K562 (cell line): ENCODE measurements around the gene TBC1D2. TPM values are rescaled to one million over a fixed set of nuclear protein-coding genes. Genes with fewer than 3 reads are reported as not detected.

ENCODE experiments used
- ATAC-seq: fragments of 200-7000 bp; cut with Tn5 transposase; 3 replicates; pipeline ENCODE4 v1.9.1; 2020; ENCODE audit warnings: moderate library complexity
- BruUV-seq: library from RNA; stranded (reverse); fragments of 400-500 nt; replicated peaks from 2 replicates; lab custom pipeline; 2021; lab: Mats Ljungman, UMichigan
- CTCF ChIA-PET: fragments of 300-600 bp; formaldehyde crosslinking; extraction: SDS; loops from one replicate; lab custom pipeline; 2021; ENCODE audit warnings: low intra/inter-chr PET ratio; lab: Yijun Ruan, JAX
- POLR2A ChIA-PET: fragments of 300-600, 350-650 bp; sonication (Branson Sonifier 250); formaldehyde crosslinking; extraction: SDS; loops from one replicate; lab custom pipeline; 2021; ENCODE audit warnings: antibody characterized with exemption, inconsistent platforms; lab: Yijun Ruan, JAX
- DNase-seq, 4 experiments: peaks; one replicate each; pipeline versions ENCODE4 v3.0.0 to v3.0.0-alpha.2; 2011 to 2018; ENCODE audit warnings: low spot score in 3 of 4, mixed read lengths in 3 of 4; ENCODE audit errors: extremely low read depth in 1 of 4
- FAIRE-seq: peaks from 2 replicates; lab custom pipeline; 2011; peaks lifted over from hg19 to GRCh38; lab: Jason Lieb, UNC
- H2AFZ ChIP-seq: 2 replicates; pipeline ENCODE4 v1.6.0; 2011; ENCODE audit warnings: low read depth, low read length, control low read depth, inconsistent platforms
- H3K27ac ChIP-seq: fragments of 200-600 bp; 3 replicates; pipeline ENCODE4 v1.8.0; 2011; ENCODE audit warnings: low read depth, mild to moderate bottlenecking, control low read depth, inconsistent platforms, low read length, moderate library complexity, mixed read lengths; ENCODE audit errors: extremely low read depth
- H3K27me3 ChIP-seq, 2 experiments: fragments of 300-600 bp in 1 of 2; 2 replicates in 1 of 2; 3 replicates in 1 of 2; pipeline versions ENCODE4 v1.6.0 to v1.8.0; 2011; ENCODE audit warnings: inconsistent platforms in 2 of 2, low read length in 2 of 2, mild to moderate bottlenecking in 1 of 2, mixed read lengths in 1 of 2, moderate library complexity in 1 of 2; ENCODE audit not compliant: control insufficient read depth in 2 of 2, insufficient read depth in 2 of 2
- H3K36me3 ChIP-seq: fragments of 300-600 bp; 3 replicates; pipeline ENCODE4 v1.8.0; 2011; ENCODE audit warnings: mild to moderate bottlenecking, low read length, inconsistent platforms; ENCODE audit not compliant: control insufficient read depth, insufficient read depth
- H3K4me1 ChIP-seq, 2 experiments: fragments of 200-600 bp in 1 of 2; replicated peaks in 1 of 2; 2 replicates in 1 of 2; 3 replicates in 1 of 2; pipeline versions ENCODE4 v1.5.1 to v1.8.0; 2011; ENCODE audit warnings: inconsistent platforms in 2 of 2, low read length in 2 of 2, mild to moderate bottlenecking in 1 of 2, mixed read lengths in 1 of 2, moderate library complexity in 1 of 2; ENCODE audit not compliant: control insufficient read depth in 2 of 2, insufficient read depth in 2 of 2
- H3K4me2 ChIP-seq: 2 replicates; pipeline ENCODE4 v1.6.1; 2011; ENCODE audit warnings: low read length, control low read depth, inconsistent platforms, mixed read lengths; ENCODE audit not compliant: insufficient read depth
- H3K4me3 ChIP-seq: fragments of 200-600 bp; sonication (generic), shearing (Covaris generic); 2 replicates; pipeline ENCODE4 v1.5.1; 2016; ENCODE audit warnings: control low read depth, inconsistent platforms
- H3K79me2 ChIP-seq: fragments of 200-600 bp; 3 replicates; pipeline ENCODE4 v1.8.0; 2011; ENCODE audit warnings: low read length, inconsistent platforms; ENCODE audit not compliant: control insufficient read depth, insufficient read depth
- H3K9ac ChIP-seq, 2 experiments: 2 replicates each; pipeline versions ENCODE4 v1.6.0 to v1.6.1; 2011; ENCODE audit warnings: low read depth in 2 of 2, low read length in 2 of 2, control low read depth in 1 of 2, inconsistent platforms in 1 of 2, mild to moderate bottlenecking in 1 of 2, mixed read lengths in 1 of 2; ENCODE audit not compliant: insufficient read depth in 1 of 2
- H3K9me1 ChIP-seq: one replicate; pipeline ENCODE4 v1.6.0; 2011; ENCODE audit warnings: inconsistent platforms, mild to moderate bottlenecking, low read length, moderate library complexity; ENCODE audit not compliant: control insufficient read depth, insufficient read depth
- H3K9me3 ChIP-seq: replicated peaks from 2 replicates; pipeline ENCODE4 v1.5.1; 2011; ENCODE audit warnings: low read depth, low read length, inconsistent platforms; ENCODE audit not compliant: control insufficient read depth, insufficient read depth
- H4K20me1 ChIP-seq: replicated peaks from 2 replicates; pipeline ENCODE4 v1.6.1; 2011; ENCODE audit warnings: low read length, inconsistent platforms, mixed read lengths; ENCODE audit not compliant: control insufficient read depth, insufficient read depth
- NFIC ChIP-seq: fragments of 450-650 bp; IDR thresholded peaks from 2 replicates; pipeline ENCODE4 v1.6.1; 2017; ENCODE audit warnings: mild to moderate bottlenecking, inconsistent platforms
- WGBS: fragments of 100-300 bp; shearing (Covaris generic); methylation state at CpG from one replicate; pipeline ENCODE4 v1.1.6; 2016; ENCODE audit warnings: low coverage, mixed read lengths; ENCODE audit not compliant: insufficient coverage; ENCODE audit errors: missing lambda C conversion rate; 5-methylcytosine and 5-hydroxymethylcytosine counted together
- in situ Hi-C: fragments of 300-500 bp; cut with MboI; formaldehyde crosslinking; loops from 4 replicates; pipeline ENCODE4 v1.15.0; 2018; ENCODE audit warnings: inconsistent platforms, mixed read lengths
- intact Hi-C: fragments of 100-400 bp; cut with micrococcal nuclease; formaldehyde crosslinking; loops from 2 replicates; pipeline ENCODE4 v1.14.2; 2022
- polyA plus RNA-seq, 8 experiments: library from polyadenylated mRNA; depleted of rRNA in 4 of 8; stranded (reverse) in 5 of 8; unstranded in 3 of 8; fragments of >200 nt; fragmentation: Nextera tagmentation in 2 of 8; fragmentation: Illumina TruSeq in 1 of 8; extraction: Ambion mirVana in 2 of 8; extraction: Trizol in 1 of 8; gene quantifications; 2 replicates each; pipeline versions ENCODE4 v1.2.1 to v1.2.3, GENCODE V29; 2011 to 2014; ENCODE audit warnings: inconsistent platforms in 1 of 8, missing spikeins in 1 of 8
- total RNA-seq, 7 experiments: library from RNA; depleted of rRNA in 6 of 7; stranded (reverse); fragments of >200 nt in 6 of 7; fragmentation: Illumina TruSeq in 2 of 7; extraction: Trizol in 2 of 7; gene quantifications; 2 replicates each; pipeline versions ENCODE4 v1.2.1 to v1.2.3, GENCODE V29; 2011 to 2021; ENCODE audit warnings: low replicate concordance in 1 of 7
- TF ChIP-seq, protein P1 (sequence below): fragments of 450-650 bp; IDR thresholded peaks from 2 replicates; pipeline ENCODE4 v1.6.1; 2016; ENCODE audit warnings: low read depth

The TBC1D2 gene
- total and polyA plus RNA-seq, 9 of the 15 experiments (the other 6 are each of a cell fraction or from before 2014, with no cell fraction given): 0.10 to 7.0 (median 2.5) TPM

DNA sequence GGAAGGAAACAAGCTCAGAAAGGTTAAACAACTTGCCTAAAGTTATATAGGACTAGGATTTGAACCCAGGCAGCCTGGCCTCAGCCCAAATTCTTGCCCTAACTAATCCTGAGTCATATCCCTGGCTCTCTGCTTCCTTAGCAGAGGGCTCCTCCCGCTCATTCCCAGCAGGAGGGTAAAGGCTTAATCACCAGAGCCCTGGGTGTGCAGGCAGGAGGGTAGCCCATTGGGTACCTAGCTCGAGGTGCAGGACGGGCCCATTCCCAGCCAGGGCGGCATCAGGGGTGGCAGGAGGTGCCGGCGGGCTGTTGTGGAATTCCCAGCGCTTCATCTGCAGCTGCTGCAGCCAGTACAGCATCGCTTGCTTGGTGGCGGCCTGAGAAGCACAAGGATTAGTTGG lies 3.9 kb downstream of the TBC1D2 start:
- peak overlapping the region in 1 of 2 experiments; percentile 60; a peak in 1 of 4 replicates for H3K9ac ChIP-seq
- ATAC-seq (no peak), FAIRE-seq (no peak), DNase-seq (no peak)
- intact Hi-C loops: no loop called here
- TF ChIP-seq, protein P1, sequence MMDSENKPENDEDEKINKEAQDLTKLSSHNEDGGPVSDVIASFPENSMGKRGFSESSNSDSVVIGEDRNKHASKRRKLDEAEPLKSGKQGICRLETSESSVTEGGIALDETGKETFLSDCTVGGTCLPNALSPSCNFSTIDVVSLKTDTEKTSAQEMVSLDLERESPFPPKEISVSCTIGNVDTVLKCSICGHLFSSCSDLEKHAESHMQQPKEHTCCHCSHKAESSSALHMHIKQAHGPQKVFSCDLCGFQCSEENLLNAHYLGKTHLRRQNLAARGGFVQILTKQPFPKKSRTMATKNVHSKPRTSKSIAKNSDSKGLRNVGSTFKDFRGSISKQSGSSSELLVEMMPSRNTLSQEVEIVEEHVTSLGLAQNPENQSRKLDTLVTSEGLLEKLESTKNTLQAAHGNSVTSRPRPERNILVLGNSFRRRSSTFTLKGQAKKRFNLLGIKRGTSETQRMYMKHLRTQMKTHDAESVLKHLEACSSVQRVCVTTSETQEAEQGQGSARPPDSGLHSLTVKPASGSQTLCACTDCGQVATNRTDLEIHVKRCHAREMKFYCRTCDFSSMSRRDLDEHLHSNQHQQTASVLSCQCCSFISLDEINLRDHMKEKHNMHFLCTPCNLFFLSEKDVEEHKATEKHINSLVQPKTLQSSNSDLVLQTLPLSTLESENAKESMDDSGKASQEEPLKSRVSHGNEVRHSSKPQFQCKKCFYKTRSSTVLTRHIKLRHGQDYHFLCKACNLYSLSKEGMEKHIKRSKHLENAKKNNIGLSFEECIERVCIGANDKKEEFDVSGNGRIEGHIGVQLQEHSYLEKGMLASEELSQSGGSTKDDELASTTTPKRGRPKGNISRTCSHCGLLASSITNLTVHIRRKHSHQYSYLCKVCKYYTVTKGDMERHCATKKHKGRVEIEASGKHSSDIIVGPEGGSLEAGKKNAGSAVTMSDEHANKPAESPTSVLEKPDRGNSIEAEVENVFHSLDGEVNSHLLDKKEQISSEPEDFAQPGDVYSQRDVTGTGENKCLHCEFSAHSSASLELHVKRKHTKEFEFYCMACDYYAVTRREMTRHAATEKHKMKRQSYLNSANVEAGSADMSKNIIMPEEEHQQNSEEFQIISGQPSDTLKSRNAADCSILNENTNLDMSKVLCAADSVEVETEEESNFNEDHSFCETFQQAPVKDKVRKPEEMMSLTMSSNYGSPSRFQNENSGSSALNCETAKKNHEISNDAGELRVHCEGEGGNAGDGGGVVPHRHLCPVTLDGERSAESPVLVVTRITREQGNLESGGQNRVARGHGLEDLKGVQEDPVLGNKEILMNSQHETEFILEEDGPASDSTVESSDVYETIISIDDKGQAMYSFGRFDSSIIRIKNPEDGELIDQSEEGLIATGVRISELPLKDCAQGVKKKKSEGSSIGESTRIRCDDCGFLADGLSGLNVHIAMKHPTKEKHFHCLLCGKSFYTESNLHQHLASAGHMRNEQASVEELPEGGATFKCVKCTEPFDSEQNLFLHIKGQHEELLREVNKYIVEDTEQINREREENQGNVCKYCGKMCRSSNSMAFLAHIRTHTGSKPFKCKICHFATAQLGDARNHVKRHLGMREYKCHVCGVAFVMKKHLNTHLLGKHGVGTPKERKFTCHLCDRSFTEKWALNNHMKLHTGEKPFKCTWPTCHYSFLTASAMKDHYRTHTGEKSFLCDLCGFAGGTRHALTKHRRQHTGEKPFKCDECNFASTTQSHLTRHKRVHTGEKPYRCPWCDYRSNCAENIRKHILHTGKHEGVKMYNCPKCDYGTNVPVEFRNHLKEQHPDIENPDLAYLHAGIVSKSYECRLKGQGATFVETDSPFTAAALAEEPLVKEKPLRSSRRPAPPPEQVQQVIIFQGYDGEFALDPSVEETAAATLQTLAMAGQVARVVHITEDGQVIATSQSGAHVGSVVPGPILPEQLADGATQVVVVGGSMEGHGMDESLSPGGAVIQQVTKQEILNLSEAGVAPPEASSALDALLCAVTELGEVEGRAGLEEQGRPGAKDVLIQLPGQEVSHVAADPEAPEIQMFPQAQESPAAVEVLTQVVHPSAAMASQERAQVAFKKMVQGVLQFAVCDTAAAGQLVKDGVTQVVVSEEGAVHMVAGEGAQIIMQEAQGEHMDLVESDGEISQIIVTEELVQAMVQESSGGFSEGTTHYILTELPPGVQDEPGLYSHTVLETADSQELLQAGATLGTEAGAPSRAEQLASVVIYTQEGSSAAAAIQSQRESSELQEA: no peak
- TF ChIP-seq NFIC: 0 out of 2 replicates have a peak, but pooled peaks have one; percentile 14
- no peaks in the 10 kb centered on the region for H4K20me1 ChIP-seq
- no peaks in the 10 kb centered on the region for H3K9me3 ChIP-seq
- no peak overlapping the region for H3K4me3 ChIP-seq
- no peaks in the 10 kb centered on the region for H3K27me3 ChIP-seq
- H3K79me2 ChIP-seq: peaks cover 19% of the 10 kb centered on the region
- no peak overlapping the region for H2AFZ ChIP-seq
- in situ Hi-C loops: loop anchor here (25.0 kb wide), 1 partner anchor 339 kb away; the partner anchor contains the start of gene TRMO
- peaks cover 22% of the 10 kb centered on the region; the same call in 2 of the 3 replicates for H3K36me3 ChIP-seq
- 77% methylated on average over 9 of the region's 9 CpGs for WGBS
- no peak overlapping the region for H3K27ac ChIP-seq
- H3K4me2 ChIP-seq: no peak overlapping the region
- CTCF ChIA-PET: no interaction called here
- H3K9me1 ChIP-seq: no peaks in the 10 kb centered on the region
- H3K4me1 ChIP-seq: peaks cover 50 to 59% of the 10 kb centered on the region in 2 experiments
- no TSS peak for BruUV-seq
- POLR2A ChIA-PET: no interaction called here
